IPS DF 6.9 (cell line): ENCODE data around the gene FNBP1L.
"Not testable (repeated sequence)": the region's sequence is repeated elsewhere in the genome, so short reads cannot be mapped to it uniquely, and the experiment has no call there.

Source experiments
- DNase-seq: peaks from one replicate; pipeline ENCODE4 v3.0.0-alpha.2; 2013; ENCODE audit warnings: low read depth, low spot score
- H3K27ac ChIP-seq: one replicate; pipeline ENCODE4 v1.5.1; 2013; ENCODE audit warnings: low read length, control low read depth
- H3K27me3 ChIP-seq: 2 replicates; pipeline ENCODE4 v1.6.1; 2013; ENCODE audit warnings: mild to moderate bottlenecking, low read length; ENCODE audit not compliant: control insufficient read depth, insufficient read depth
- H3K36me3 ChIP-seq: 2 replicates; pipeline ENCODE4 v1.6.1; 2013; ENCODE audit warnings: low read length; ENCODE audit not compliant: control insufficient read depth, insufficient read depth
- H3K4me1 ChIP-seq: 2 replicates; pipeline ENCODE4 v1.6.1; 2013; ENCODE audit warnings: low read length; ENCODE audit not compliant: control insufficient read depth, insufficient read depth
- H3K4me3 ChIP-seq: 2 replicates; pipeline ENCODE4 v1.5.1; 2013; ENCODE audit warnings: mild to moderate bottlenecking, low read length
- H3K9me3 ChIP-seq: 2 replicates; pipeline ENCODE4 v1.6.1; 2013; ENCODE audit warnings: low read length, inconsistent platforms; ENCODE audit not compliant: control insufficient read depth, insufficient read depth
- WGBS: extraction: QIAGEN DNeasy Blood & Tissue Kit; methylation state at CpG from one replicate; pipeline ENCODE4 v1.1.7; 2013; ENCODE audit warnings: mixed read lengths, missing lambda C conversion rate; ENCODE audit not compliant: insufficient read length, insufficient coverage; 5-methylcytosine and 5-hydroxymethylcytosine counted together

Gene FNBP1L

GRCh38 chr1:93546162-93546863, 98.4 kb downstream of the FNBP1L start:
- Histone ChIP-seq H3K27me3 (no peaks in the 10 kb centered on the region), H3K4me3 (no peak overlapping the region), H3K4me1 (no peaks in the 10 kb centered on the region), H3K36me3 (peaks cover 3% of the 10 kb centered on the region; the same call in 1 of the 2 replicates), H3K27ac (no peak overlapping the region), H3K9me3 (no peaks in the 10 kb centered on the region)
- 100% methylated on average over 1 of the region's 3 CpGs for WGBS
- no peak for DNase-seq

GRCh38 chr1:93549131-93549530, 101.2 kb downstream of the FNBP1L start:
- peaks cover 3% of the 10 kb centered on the region; the same call in 1 of the 2 replicates for H3K36me3 ChIP-seq
- peaks cover 3% of the 10 kb centered on the region for H3K4me1 ChIP-seq
- H3K9me3 ChIP-seq = no peaks in the 10 kb centered on the region
- no peak for DNase-seq
- no peak overlapping the region for H3K4me3 ChIP-seq
- H3K27me3 ChIP-seq = no peaks in the 10 kb centered on the region
- no peak overlapping the region for H3K27ac ChIP-seq
- no CpG with 5 or more reads among the region's 1 CpG for WGBS

- H3K27me3 ChIP-seq = no peaks in the 10 kb centered on the region
- H3K36me3 ChIP-seq = peaks cover 3% of the 10 kb centered on the region; the same call in 1 of the 2 replicates
- peaks cover 3% of the 10 kb centered on the region for H3K4me1 ChIP-seq
- H3K4me3 ChIP-seq = no peak overlapping the region
- no CpG with 5 or more reads among the region's 4 CpGs for WGBS
- H3K27ac ChIP-seq = no peak overlapping the region
- H3K9me3 ChIP-seq = no peaks in the 10 kb centered on the region
- no peak for DNase-seq
These were observed 101.9 kb downstream of the FNBP1L start for GRCh38 chr1:93549811-93550210.

- Histone ChIP-seq H3K4me3 (no peak overlapping the region), H3K9me3 (no peaks in the 10 kb centered on the region), H3K27ac (no peak overlapping the region), H3K27me3 (no peaks in the 10 kb centered on the region), H3K4me1 (peaks cover 3% of the 10 kb centered on the region), H3K36me3 (peaks cover 3% of the 10 kb centered on the region; the same call in 1 of the 2 replicates)
- peak; percentile 13 for DNase-seq
- WGBS = no CpG with 5 or more reads among the region's 9 CpGs
These were observed 105.0 kb downstream of the FNBP1L start for GRCh38 chr1:93552741-93553455.

- H3K9me3 ChIP-seq, H3K27ac ChIP-seq, H3K4me3 ChIP-seq, H3K36me3 ChIP-seq, H3K4me1 ChIP-seq, DNase-seq, H3K27me3 ChIP-seq: not testable (repeated sequence)
- WGBS = 100% methylated on average over 1 of the region's 4 CpGs
These were observed 106.1 kb downstream of the FNBP1L start for GRCh38 chr1:93553886-93554490.

GRCh38 chr1:93554883-93555872, 107.3 kb downstream of the FNBP1L start:
- peaks cover 3% of the 10 kb centered on the region for H3K4me1 ChIP-seq
- no peak for DNase-seq
- H3K9me3 ChIP-seq = no peaks in the 10 kb centered on the region
- 100% methylated on average over 1 of the region's 7 CpGs for WGBS
- H3K27ac ChIP-seq = no peak overlapping the region
- peaks cover 3% of the 10 kb centered on the region; the same call in 1 of the 2 replicates for H3K36me3 ChIP-seq
- no peaks in the 10 kb centered on the region for H3K27me3 ChIP-seq
- H3K4me3 ChIP-seq = no peak overlapping the region

GRCh38 chr1:93556291-93556690, 108.4 kb downstream of the FNBP1L start:
- no CpG with 5 or more reads among the region's 2 CpGs for WGBS
- Histone ChIP-seq H3K27ac (no peak overlapping the region), H3K27me3 (no peaks in the 10 kb centered on the region), H3K9me3 (no peaks in the 10 kb centered on the region), H3K4me1 (peaks cover 3% of the 10 kb centered on the region), H3K4me3 (no peak overlapping the region), H3K36me3 (no peaks in the 10 kb centered on the region)
- DNase-seq = no peak

GRCh38 chr1:93559045-93559444, 111.1 kb downstream of the FNBP1L start:
- Histone ChIP-seq H3K27ac (no peak overlapping the region), H3K4me1 (no peaks in the 10 kb centered on the region), H3K36me3 (no peaks in the 10 kb centered on the region), H3K9me3 (no peaks in the 10 kb centered on the region), H3K27me3 (no peaks in the 10 kb centered on the region), H3K4me3 (no peak overlapping the region)
- DNase-seq = no peak
- no CpG with 5 or more reads among the region's 2 CpGs for WGBS

GRCh38 chr1:93559695-93560094, 111.8 kb downstream of the FNBP1L start:
- Histone ChIP-seq H3K27ac (no peak overlapping the region), H3K27me3 (no peaks in the 10 kb centered on the region), H3K36me3 (no peaks in the 10 kb centered on the region)

More at GRCh38 chr1:93559695-93560094, 111.8 kb downstream of the FNBP1L start:
- DNase-seq = no peak
- H3K4me1 ChIP-seq = no peaks in the 10 kb centered on the region
- H3K4me3 ChIP-seq = no peak overlapping the region
- no peaks in the 10 kb centered on the region for H3K9me3 ChIP-seq
